NCI-H2029 (cell line): Measurements from ENCODE around the gene HINT1.

Experiments
- DNase-seq: peaks from one replicate; lab custom pipeline; 2025; lab: John Stamatoyannopoulos, UW

The HINT1 gene

DNA sequence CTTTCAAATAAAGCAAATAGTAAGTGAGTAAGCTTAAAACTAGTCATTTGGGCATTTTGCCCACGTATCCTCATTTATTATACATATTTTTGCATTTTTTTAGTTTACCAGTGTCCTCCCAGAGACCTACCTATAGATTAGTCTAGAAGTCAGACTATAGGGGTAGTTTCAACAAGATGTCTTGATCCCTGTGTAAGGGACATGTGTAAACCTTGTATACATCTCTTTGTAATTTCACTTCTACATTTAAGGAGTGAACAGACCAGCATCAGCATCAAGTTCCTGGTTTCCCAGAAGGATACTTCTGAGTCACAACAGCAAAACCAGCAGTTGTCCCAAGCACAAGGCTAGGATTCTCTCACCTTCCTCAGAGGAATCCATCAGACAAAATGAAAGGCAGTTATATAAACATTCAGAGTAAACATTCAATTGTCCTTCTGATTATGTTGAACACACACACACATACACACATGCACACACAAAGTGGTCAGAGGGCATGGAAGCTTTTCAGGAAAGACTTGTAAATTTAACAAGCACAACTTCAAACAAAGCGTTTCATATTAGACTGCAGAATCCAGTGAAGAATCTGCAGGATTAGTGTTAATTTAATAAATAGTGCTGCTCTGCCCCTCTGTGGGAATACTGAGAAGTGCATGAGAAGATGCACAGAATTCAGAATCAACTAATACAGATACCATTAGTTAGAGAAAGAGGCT is 55.4 kb downstream of the HINT1 start:
- DNase-seq = no peak
